Neural cell (in vitro differentiated cells): ENCODE measurements around the gene A2M. TPM values are rescaled to one million over a fixed set of nuclear protein-coding genes. Genes with fewer than 3 reads are reported as not detected.

Experiments used
- H2AFZ ChIP-seq: fragments of 200-600, 300-800 bp; sonication (generic), shearing (Covaris generic); 2 replicates; pipeline ENCODE4 v1.6.0; 2014; ENCODE audit warnings: low read depth, mild to moderate bottlenecking, antibody characterized with exemption, low read length, moderate library complexity
- H3F3A ChIP-seq: fragments of 200-600 bp; shearing (Covaris generic); 2 replicates; pipeline ENCODE4 v1.6.1; 2016; ENCODE audit warnings: mild to moderate bottlenecking, moderate library complexity, mixed read lengths, antibody characterized with exemption, low read length; ENCODE audit not compliant: insufficient read depth, poor library complexity, severe bottlenecking
- H3K27ac ChIP-seq: fragments of 200-600, 300-800 bp; sonication (generic), shearing (Covaris generic); 2 replicates; pipeline ENCODE4 v1.5.1; 2014; ENCODE audit warnings: mild to moderate bottlenecking, low read length, moderate library complexity
- H3K27me3 ChIP-seq: fragments of 300-800, 200-600 bp; sonication (generic), shearing (Covaris generic); 2 replicates; pipeline ENCODE4 v1.6.0; 2014; ENCODE audit warnings: mild to moderate bottlenecking, low read depth, low read length, moderate library complexity; ENCODE audit not compliant: insufficient read depth
- H3K36me3 ChIP-seq: fragments of 300-800, 200-600 bp; sonication (generic), shearing (Covaris generic); 2 replicates; pipeline ENCODE4 v1.5.1; 2014; ENCODE audit warnings: mild to moderate bottlenecking, antibody characterized with exemption, low read length, moderate library complexity; ENCODE audit not compliant: insufficient read depth
- H3K4me2 ChIP-seq: fragments of 300-800, 200-600 bp; sonication (generic), shearing (Covaris generic); 2 replicates; pipeline ENCODE4 v1.6.0; 2014; ENCODE audit warnings: mild to moderate bottlenecking, low read length
- H3K4me3 ChIP-seq: fragments of 300-800, 200-600 bp; sonication (generic), shearing (Covaris generic); 2 replicates; pipeline ENCODE4 v1.5.1; 2014; ENCODE audit warnings: mild to moderate bottlenecking, low read length, moderate library complexity
- H3K79me2 ChIP-seq: fragments of 200-600 bp; shearing (Covaris generic); replicated peaks from 2 replicates; pipeline ENCODE4 v1.6.0; 2014; ENCODE audit warnings: mild to moderate bottlenecking, low read length, moderate library complexity; ENCODE audit not compliant: insufficient read depth
- H3K9ac ChIP-seq: fragments of 300-800, 200-600 bp; sonication (generic), shearing (Covaris generic); 2 replicates; pipeline ENCODE4 v1.6.1; 2016; ENCODE audit warnings: mild to moderate bottlenecking, low read length, mixed read lengths
- H3K9me2 ChIP-seq: fragments of 200-600 bp; shearing (Covaris generic); 2 replicates; pipeline ENCODE4 v1.6.1; 2016; ENCODE audit warnings: mild to moderate bottlenecking, low read length, mixed read lengths; ENCODE audit not compliant: insufficient read depth
- H3K9me3 ChIP-seq: fragments of 200-600, 300-800 bp; sonication (generic), shearing (Covaris generic); 2 replicates; pipeline ENCODE4 v1.6.1; 2016; ENCODE audit warnings: mild to moderate bottlenecking, mixed run types, low read length, moderate library complexity, mixed read lengths
- H4K20me1 ChIP-seq: fragments of 200-600 bp; shearing (Covaris generic); 2 replicates; pipeline ENCODE4 v1.6.1; 2016; ENCODE audit warnings: mild to moderate bottlenecking, mixed run types; ENCODE audit not compliant: insufficient read depth
- EP300 ChIP-seq: fragments of 450-650 bp; conservative IDR thresholded peaks from 2 replicates; pipeline ENCODE4 v1.6.1; 2014; ENCODE audit warnings: antibody characterized with exemption, mild to moderate bottlenecking, moderate library complexity; ENCODE audit not compliant: poor library complexity, severe bottlenecking
- EZH2 ChIP-seq: fragments of 200-600, 300-800 bp; shearing (Covaris generic), sonication (generic); IDR thresholded peaks from 2 replicates; pipeline ENCODE4 v1.6.1; 2014; ENCODE audit warnings: antibody characterized with exemption, low read length, borderline replicate concordance, mild to moderate bottlenecking; ENCODE audit not compliant: insufficient read depth, poor library complexity, severe bottlenecking
- MXI1 ChIP-seq: fragments of 450-650 bp; conservative IDR thresholded peaks from 2 replicates; pipeline ENCODE4 v1.6.1; 2014; ENCODE audit warnings: antibody characterized with exemption, mild to moderate bottlenecking; ENCODE audit not compliant: poor library complexity, severe bottlenecking
- POLR2AphosphoS5 ChIP-seq: IDR thresholded peaks from 2 replicates; pipeline ENCODE4 v1.6.1; 2012
- RAD21 ChIP-seq: fragments of 450-650 bp; conservative IDR thresholded peaks from 2 replicates; pipeline ENCODE4 v1.6.1; 2014; ENCODE audit warnings: antibody characterized with exemption, mild to moderate bottlenecking, moderate library complexity
- SMC3 ChIP-seq: fragments of 450-650 bp; conservative IDR thresholded peaks from 2 replicates; pipeline ENCODE4 v1.6.1; 2014; ENCODE audit warnings: antibody characterized with exemption, mild to moderate bottlenecking, moderate library complexity; ENCODE audit not compliant: poor library complexity
- TAF1 ChIP-seq: IDR thresholded peaks from 2 replicates; pipeline ENCODE4 v1.6.1; 2012; ENCODE audit warnings: low read depth
- polyA plus RNA-seq: library from polyadenylated mRNA; depleted of rRNA; stranded (reverse); fragments of >200 nt; gene quantifications from 2 replicates; pipeline ENCODE4 v1.2.3, GENCODE V29; 2014
- TF ChIP-seq, protein P1 (sequence below): fragments of 450-650 bp; IDR thresholded peaks from 2 replicates; pipeline ENCODE4 v1.5.1; 2014; ENCODE audit warnings: antibody characterized with exemption, mild to moderate bottlenecking, moderate library complexity; ENCODE audit not compliant: poor library complexity, severe bottlenecking
- TF ChIP-seq, protein P2 (sequence below): IDR thresholded peaks from 2 replicates; pipeline ENCODE4 v1.6.1; 2012; ENCODE audit warnings: borderline replicate concordance

A2M gene
- polyA plus RNA-seq, 1 donor from 2014 or later = 0.09 TPM

DNA sequence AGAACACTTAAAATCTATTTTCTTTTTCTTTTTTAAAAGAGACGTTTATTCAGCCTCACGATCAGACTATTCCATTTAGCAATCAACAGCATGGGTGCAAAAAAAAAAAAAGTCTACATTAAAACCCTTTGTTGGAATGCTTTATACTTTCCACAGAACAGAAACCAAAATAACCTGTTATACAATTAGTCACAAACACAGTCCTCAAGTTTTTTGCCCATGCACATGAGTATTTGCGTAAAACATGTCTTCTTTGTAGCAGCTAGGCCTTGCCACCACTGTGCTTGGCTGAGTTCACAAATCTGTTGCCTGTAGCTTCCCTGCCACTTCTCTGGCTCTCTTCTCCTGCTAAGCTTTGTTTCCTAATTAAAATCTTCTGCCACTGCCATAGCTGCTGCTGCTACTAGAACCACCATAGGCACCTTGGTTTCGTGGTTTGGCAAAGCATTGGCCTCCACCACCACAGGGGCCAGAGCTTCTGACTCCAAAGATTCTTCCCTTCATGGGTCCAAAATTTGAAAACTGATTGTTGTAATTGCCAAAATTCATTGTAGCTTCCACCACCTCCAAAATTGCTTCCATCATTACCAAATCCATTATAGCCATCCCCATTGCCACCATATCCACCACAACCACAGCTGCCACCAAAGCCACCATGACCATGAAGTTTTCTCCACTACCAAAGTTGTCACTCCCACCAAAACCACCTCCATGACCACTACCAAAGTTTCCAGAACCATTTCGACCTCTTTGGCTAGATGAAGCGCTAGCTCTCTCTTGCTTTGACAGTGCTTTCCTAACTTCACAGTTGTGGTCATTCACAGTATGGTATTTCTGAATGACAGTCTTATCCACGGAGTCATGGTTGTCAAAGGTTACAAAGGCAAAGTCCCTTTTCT is 88.3 kb downstream of the A2M start:
- H3K27me3 ChIP-seq = no peaks in the 10 kb centered on the region
- H3K4me2 ChIP-seq = no peak overlapping the region
- H3K9ac ChIP-seq = no peak overlapping the region
- H3K9me3 ChIP-seq = no peaks in the 10 kb centered on the region
- no peak overlapping the region for H2AFZ ChIP-seq
- H3K79me2 ChIP-seq = no peaks in the 10 kb centered on the region
- H3K27ac ChIP-seq = no peak overlapping the region
- no peak for TF ChIP-seq EZH2
- TF ChIP-seq, protein P1, sequence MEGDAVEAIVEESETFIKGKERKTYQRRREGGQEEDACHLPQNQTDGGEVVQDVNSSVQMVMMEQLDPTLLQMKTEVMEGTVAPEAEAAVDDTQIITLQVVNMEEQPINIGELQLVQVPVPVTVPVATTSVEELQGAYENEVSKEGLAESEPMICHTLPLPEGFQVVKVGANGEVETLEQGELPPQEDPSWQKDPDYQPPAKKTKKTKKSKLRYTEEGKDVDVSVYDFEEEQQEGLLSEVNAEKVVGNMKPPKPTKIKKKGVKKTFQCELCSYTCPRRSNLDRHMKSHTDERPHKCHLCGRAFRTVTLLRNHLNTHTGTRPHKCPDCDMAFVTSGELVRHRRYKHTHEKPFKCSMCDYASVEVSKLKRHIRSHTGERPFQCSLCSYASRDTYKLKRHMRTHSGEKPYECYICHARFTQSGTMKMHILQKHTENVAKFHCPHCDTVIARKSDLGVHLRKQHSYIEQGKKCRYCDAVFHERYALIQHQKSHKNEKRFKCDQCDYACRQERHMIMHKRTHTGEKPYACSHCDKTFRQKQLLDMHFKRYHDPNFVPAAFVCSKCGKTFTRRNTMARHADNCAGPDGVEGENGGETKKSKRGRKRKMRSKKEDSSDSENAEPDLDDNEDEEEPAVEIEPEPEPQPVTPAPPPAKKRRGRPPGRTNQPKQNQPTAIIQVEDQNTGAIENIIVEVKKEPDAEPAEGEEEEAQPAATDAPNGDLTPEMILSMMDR = no peak
- no peak for TF ChIP-seq MXI1
- TF ChIP-seq, protein P2, sequence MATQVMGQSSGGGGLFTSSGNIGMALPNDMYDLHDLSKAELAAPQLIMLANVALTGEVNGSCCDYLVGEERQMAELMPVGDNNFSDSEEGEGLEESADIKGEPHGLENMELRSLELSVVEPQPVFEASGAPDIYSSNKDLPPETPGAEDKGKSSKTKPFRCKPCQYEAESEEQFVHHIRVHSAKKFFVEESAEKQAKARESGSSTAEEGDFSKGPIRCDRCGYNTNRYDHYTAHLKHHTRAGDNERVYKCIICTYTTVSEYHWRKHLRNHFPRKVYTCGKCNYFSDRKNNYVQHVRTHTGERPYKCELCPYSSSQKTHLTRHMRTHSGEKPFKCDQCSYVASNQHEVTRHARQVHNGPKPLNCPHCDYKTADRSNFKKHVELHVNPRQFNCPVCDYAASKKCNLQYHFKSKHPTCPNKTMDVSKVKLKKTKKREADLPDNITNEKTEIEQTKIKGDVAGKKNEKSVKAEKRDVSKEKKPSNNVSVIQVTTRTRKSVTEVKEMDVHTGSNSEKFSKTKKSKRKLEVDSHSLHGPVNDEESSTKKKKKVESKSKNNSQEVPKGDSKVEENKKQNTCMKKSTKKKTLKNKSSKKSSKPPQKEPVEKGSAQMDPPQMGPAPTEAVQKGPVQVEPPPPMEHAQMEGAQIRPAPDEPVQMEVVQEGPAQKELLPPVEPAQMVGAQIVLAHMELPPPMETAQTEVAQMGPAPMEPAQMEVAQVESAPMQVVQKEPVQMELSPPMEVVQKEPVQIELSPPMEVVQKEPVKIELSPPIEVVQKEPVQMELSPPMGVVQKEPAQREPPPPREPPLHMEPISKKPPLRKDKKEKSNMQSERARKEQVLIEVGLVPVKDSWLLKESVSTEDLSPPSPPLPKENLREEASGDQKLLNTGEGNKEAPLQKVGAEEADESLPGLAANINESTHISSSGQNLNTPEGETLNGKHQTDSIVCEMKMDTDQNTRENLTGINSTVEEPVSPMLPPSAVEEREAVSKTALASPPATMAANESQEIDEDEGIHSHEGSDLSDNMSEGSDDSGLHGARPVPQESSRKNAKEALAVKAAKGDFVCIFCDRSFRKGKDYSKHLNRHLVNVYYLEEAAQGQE = no peak
- no peak for TF ChIP-seq RAD21
- TF ChIP-seq TAF1 = no peak
- TF ChIP-seq POLR2AphosphoS5 = no peak
- TF ChIP-seq EP300 = no peak
- no peak for TF ChIP-seq SMC3
- H4K20me1 ChIP-seq = no peaks in the 10 kb centered on the region
- no peaks in the 10 kb centered on the region for H3F3A ChIP-seq
- H3K36me3 ChIP-seq = no peaks in the 10 kb centered on the region
- no peak overlapping the region for H3K4me3 ChIP-seq
- no peaks in the 10 kb centered on the region for H3K9me2 ChIP-seq

DNA sequence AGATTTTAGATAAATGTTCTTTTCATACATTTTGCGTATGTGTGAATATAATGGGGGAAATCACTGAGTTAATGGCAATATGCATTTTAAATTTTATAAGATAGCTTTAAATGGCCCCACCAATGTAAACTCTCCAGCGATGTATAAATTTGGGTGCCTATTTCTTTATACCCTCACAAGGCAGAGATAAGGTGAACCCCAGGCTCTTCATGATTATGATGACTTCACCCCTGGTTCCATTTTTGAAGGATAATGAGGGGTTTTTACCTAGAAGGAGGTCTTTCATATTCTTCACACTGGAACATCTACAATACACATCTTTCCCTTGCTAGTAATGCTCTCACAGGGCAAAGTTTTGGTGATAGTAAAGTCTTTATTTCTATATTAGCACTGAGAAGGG is 91.2 kb downstream of the A2M start:
- Histone ChIP-seq H3K27ac (no peak overlapping the region), H3K27me3 (no peaks in the 10 kb centered on the region), H3K9me2 (no peaks in the 10 kb centered on the region), H3K9ac (no peak overlapping the region), H3K4me2 (no peak overlapping the region), H3K4me3 (no peak overlapping the region), H3K36me3 (no peaks in the 10 kb centered on the region), H2AFZ (no peak overlapping the region), H4K20me1 (no peaks in the 10 kb centered on the region), H3K79me2 (no peaks in the 10 kb centered on the region), H3F3A (no peaks in the 10 kb centered on the region), H3K9me3 (no peaks in the 10 kb centered on the region)
- TF ChIP-seq EZH2 (no peak), MXI1 (no peak), EP300 (no peak), POLR2AphosphoS5 (no peak), RAD21 (no peak)
- TF ChIP-seq, protein P2 = no peak
- TF ChIP-seq, protein P1 = no peak
